Calu3 (cell line): ENCODE measurements around the gene CHST3. TPM values are rescaled to one million over a fixed set of nuclear protein-coding genes. Genes with fewer than 3 reads are reported as not detected.
A peak's percentile ranks its signal among the peaks of the same experiment; 100 is the strongest.

Source experiments
- BruUV-seq: library from RNA; stranded (reverse); fragments of 400-500 nt; replicated peaks from 2 replicates; lab custom pipeline; 2021; lab: Mats Ljungman, UMichigan
- CTCF ChIA-PET: fragments of 300-600 bp; sonication (Branson Sonifier 250); formaldehyde crosslinking; loops from one replicate; lab custom pipeline; 2022; ENCODE audit warnings: antibody characterized with exemption; lab: Charles Lee
- DNase-seq: peaks from one replicate; pipeline ENCODE4 v3.0.0; 2022
- H3K27ac Mint-ChIP-seq: one replicate; pipeline ENCODE4 v1.8.0; 2022; ENCODE audit warnings: mixed read lengths; ENCODE audit not compliant: unreplicated experiment
- H3K27me3 Mint-ChIP-seq: one replicate; pipeline ENCODE4 v1.8.0; 2022; ENCODE audit warnings: mixed read lengths; ENCODE audit not compliant: unreplicated experiment
- H3K36me3 Mint-ChIP-seq: one replicate; pipeline ENCODE4 v1.8.0; 2022; ENCODE audit warnings: mild to moderate bottlenecking, moderate library complexity, mixed read lengths; ENCODE audit not compliant: insufficient read depth, unreplicated experiment
- H3K4me1 Mint-ChIP-seq: one replicate; pipeline ENCODE4 v1.8.0; 2022; ENCODE audit warnings: mild to moderate bottlenecking, low read depth, mixed read lengths; ENCODE audit not compliant: unreplicated experiment
- H3K4me3 Mint-ChIP-seq: one replicate; pipeline ENCODE4 v1.8.0; 2022; ENCODE audit warnings: mild to moderate bottlenecking, low read depth, moderate library complexity, mixed read lengths; ENCODE audit not compliant: unreplicated experiment
- H3K9me3 Mint-ChIP-seq: one replicate; pipeline ENCODE4 v1.8.0; 2022; ENCODE audit warnings: low read depth, mixed read lengths; ENCODE audit not compliant: unreplicated experiment
- CTCF ChIP-seq: fragments of 200-600 bp; IDR thresholded peaks from one replicate; pipeline ENCODE4 v1.8.0; 2022; ENCODE audit warnings: antibody characterized with exemption; ENCODE audit not compliant: unreplicated experiment
- intact Hi-C: fragments of 100-400 bp; cut with micrococcal nuclease; formaldehyde crosslinking; loops from one replicate; pipeline ENCODE4 v1.10.0; 2022; ENCODE audit not compliant: unreplicated experiment
- total RNA-seq: library from RNA; stranded (reverse); gene quantifications from 2 replicates; pipeline ENCODE4 v1.2.3, GENCODE V29; 2022

CHST3 gene
- total RNA-seq, 1 experiment from 2014 or later = 32.4 TPM

GRCh38 chr10:72034040-72034499 lies 69.9 kb downstream of the CHST3 start:
- intact Hi-C loops = no loop called here
- Mint-ChIP-seq H3K4me3 (no peak overlapping the region), H3K9me3 (no peaks in the 10 kb centered on the region), H3K36me3 (no peaks in the 10 kb centered on the region), H3K27me3 (no peaks in the 10 kb centered on the region), H3K4me1 (peaks cover 23% of the 10 kb centered on the region), H3K27ac (no peak overlapping the region)
- DNase-seq = peak; percentile 9
- CTCF ChIA-PET = no interaction called here
- no peak for TF ChIP-seq CTCF
- no TSS peak for BruUV-seq

GRCh38 chr10:72034761-72035160 lies 70.6 kb downstream of the CHST3 start:
- no peaks in the 10 kb centered on the region for H3K9me3 Mint-ChIP-seq
- peaks cover 23% of the 10 kb centered on the region for H3K4me1 Mint-ChIP-seq
- H3K27me3 Mint-ChIP-seq = no peaks in the 10 kb centered on the region
- no peaks in the 10 kb centered on the region for H3K36me3 Mint-ChIP-seq
- CTCF ChIA-PET = interaction anchor here (0.9 kb wide), 1 partner anchor 10 kb away, joined by 3 read pairs; no protein-coding TSS in a partner anchor
- TF ChIP-seq CTCF = no peak
- no peak overlapping the region for H3K27ac Mint-ChIP-seq
- no peak overlapping the region for H3K4me3 Mint-ChIP-seq
- no TSS peak for BruUV-seq
- DNase-seq = no peak
- intact Hi-C loops = no loop called here

GRCh38 chr10:72035252-72035887 lies 71.2 kb downstream of the CHST3 start:
- no peaks in the 10 kb centered on the region for H3K27me3 Mint-ChIP-seq
- H3K9me3 Mint-ChIP-seq = no peaks in the 10 kb centered on the region
- intact Hi-C loops = no loop called here
- no peak for TF ChIP-seq CTCF
- no peak for DNase-seq
- no peaks in the 10 kb centered on the region for H3K36me3 Mint-ChIP-seq
- CTCF ChIA-PET = interaction anchor here (0.7 to 1.0 kb wide), 3 partner anchors 9 to 139 kb away, joined by 3 to 5 read pairs (median 3); no protein-coding TSS in a partner anchor
- BruUV-seq = no TSS peak
- H3K4me1 Mint-ChIP-seq = peaks cover 23% of the 10 kb centered on the region
- no peak overlapping the region for H3K4me3 Mint-ChIP-seq
- H3K27ac Mint-ChIP-seq = no peak overlapping the region

GRCh38 chr10:72037266-72037665 lies 73.1 kb downstream of the CHST3 start:
- CTCF ChIA-PET = interaction anchor here (2.9 kb wide), 1 partner anchor 11 kb away, joined by 9 read pairs; no protein-coding TSS in a partner anchor
- H3K9me3 Mint-ChIP-seq = no peaks in the 10 kb centered on the region
- no peaks in the 10 kb centered on the region for H3K36me3 Mint-ChIP-seq
- H3K4me3 Mint-ChIP-seq = no peak overlapping the region
- H3K27ac Mint-ChIP-seq = no peak overlapping the region
- intact Hi-C loops = no loop called here
- peaks cover 23% of the 10 kb centered on the region for H3K4me1 Mint-ChIP-seq
- H3K27me3 Mint-ChIP-seq = no peaks in the 10 kb centered on the region
- no TSS peak for BruUV-seq
- no peak for DNase-seq
- TF ChIP-seq CTCF = no peak
